ENCODE results near the gene SIN3B. TPM values are rescaled to one million over a fixed set of nuclear protein-coding genes. Genes with fewer than 3 reads are reported as not detected.

SIN3B gene
- polyA plus RNA-seq, 1 donor from 2014 or later = 31.2 TPM

DNA sequence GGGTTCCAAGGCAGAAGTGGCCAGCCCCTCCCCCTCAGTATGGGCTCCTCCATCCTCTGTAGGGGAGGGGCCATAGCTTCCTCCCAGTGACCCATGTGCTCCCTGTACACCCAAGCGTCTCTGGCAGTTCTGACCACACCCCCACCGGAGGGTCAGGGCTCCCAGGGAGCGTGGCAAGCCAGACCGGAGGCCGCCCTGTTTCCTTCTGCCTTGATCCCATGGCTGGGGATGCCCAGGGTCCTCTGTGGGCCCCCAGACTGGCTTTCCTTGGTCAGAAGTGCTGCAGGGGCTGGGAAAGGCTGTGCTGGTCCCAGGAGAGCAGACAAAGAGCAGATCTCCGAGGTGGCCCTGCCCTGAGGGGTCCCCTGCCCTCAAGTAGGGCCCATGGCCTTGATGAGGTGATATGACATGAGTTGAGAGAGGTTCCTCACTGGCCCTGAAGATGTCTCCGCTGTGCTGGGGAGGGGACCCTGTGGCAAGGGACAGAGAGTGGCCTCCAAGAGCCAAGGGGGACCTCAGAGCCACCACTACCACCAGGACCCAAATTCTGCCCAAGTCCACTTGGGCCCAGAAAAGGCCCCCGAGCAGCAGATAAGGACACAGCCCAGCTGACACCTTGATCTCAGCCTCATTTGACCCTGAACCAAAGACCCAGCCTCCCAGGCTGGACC lies 51.8 kb downstream of the SIN3B start:
- H3K9me2 ChIP-seq (ENCODE audit: insufficient read depth, low read length) = no peaks in the 10 kb centered on the region
- H2AFZ ChIP-seq (ENCODE audit: low read depth, low read length) = no peak overlapping the region
- no peaks in the 10 kb centered on the region for H3F3A ChIP-seq (ENCODE audit: insufficient read depth, low read length, poor library complexity, severe bottlenecking)
- H3K4me2 ChIP-seq (ENCODE audit: low read length) = no peak overlapping the region
- no peak overlapping the region for H3K9ac ChIP-seq (ENCODE audit: low read length)
- H4K20me1 ChIP-seq (ENCODE audit: insufficient read depth) = no peaks in the 10 kb centered on the region
- peaks cover 5% of the 10 kb centered on the region for H3K9me3 ChIP-seq (ENCODE audit: low read length)
- H3K36me3 ChIP-seq (ENCODE audit: insufficient read depth, low read length) = no peaks in the 10 kb centered on the region
- no peak overlapping the region for H3K27ac ChIP-seq (ENCODE audit: low read length)
- no peaks in the 10 kb centered on the region for H3K79me2 ChIP-seq (replicated peaks; ENCODE audit: insufficient read depth, low read length)
- no peak for TF ChIP-seq TAF1 (IDR thresholded peaks at IDR 0.05; ENCODE audit: low read depth)
- no peak for TF ChIP-seq RAD21 (conservative IDR thresholded peaks at IDR 0.05)
- TF ChIP-seq EP300 (conservative IDR thresholded peaks at IDR 0.05; ENCODE audit: poor library complexity, severe bottlenecking) = no peak
- no peak for TF ChIP-seq MXI1 (conservative IDR thresholded peaks at IDR 0.05; ENCODE audit: poor library complexity, severe bottlenecking)
- TF ChIP-seq EZH2 (IDR thresholded peaks at IDR 0.05; ENCODE audit: borderline replicate concordance, insufficient read depth, low read length, poor library complexity, severe bottlenecking) = no peak
- no peak for TF ChIP-seq SMC3 (conservative IDR thresholded peaks at IDR 0.05; ENCODE audit: poor library complexity)
- TF ChIP-seq POLR2AphosphoS5 (IDR thresholded peaks at IDR 0.05) = no peak
- TF ChIP-seq, protein P1, sequence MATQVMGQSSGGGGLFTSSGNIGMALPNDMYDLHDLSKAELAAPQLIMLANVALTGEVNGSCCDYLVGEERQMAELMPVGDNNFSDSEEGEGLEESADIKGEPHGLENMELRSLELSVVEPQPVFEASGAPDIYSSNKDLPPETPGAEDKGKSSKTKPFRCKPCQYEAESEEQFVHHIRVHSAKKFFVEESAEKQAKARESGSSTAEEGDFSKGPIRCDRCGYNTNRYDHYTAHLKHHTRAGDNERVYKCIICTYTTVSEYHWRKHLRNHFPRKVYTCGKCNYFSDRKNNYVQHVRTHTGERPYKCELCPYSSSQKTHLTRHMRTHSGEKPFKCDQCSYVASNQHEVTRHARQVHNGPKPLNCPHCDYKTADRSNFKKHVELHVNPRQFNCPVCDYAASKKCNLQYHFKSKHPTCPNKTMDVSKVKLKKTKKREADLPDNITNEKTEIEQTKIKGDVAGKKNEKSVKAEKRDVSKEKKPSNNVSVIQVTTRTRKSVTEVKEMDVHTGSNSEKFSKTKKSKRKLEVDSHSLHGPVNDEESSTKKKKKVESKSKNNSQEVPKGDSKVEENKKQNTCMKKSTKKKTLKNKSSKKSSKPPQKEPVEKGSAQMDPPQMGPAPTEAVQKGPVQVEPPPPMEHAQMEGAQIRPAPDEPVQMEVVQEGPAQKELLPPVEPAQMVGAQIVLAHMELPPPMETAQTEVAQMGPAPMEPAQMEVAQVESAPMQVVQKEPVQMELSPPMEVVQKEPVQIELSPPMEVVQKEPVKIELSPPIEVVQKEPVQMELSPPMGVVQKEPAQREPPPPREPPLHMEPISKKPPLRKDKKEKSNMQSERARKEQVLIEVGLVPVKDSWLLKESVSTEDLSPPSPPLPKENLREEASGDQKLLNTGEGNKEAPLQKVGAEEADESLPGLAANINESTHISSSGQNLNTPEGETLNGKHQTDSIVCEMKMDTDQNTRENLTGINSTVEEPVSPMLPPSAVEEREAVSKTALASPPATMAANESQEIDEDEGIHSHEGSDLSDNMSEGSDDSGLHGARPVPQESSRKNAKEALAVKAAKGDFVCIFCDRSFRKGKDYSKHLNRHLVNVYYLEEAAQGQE (IDR thresholded peaks at IDR 0.05; ENCODE audit: borderline replicate concordance) = no peak
- TF ChIP-seq, protein P2, sequence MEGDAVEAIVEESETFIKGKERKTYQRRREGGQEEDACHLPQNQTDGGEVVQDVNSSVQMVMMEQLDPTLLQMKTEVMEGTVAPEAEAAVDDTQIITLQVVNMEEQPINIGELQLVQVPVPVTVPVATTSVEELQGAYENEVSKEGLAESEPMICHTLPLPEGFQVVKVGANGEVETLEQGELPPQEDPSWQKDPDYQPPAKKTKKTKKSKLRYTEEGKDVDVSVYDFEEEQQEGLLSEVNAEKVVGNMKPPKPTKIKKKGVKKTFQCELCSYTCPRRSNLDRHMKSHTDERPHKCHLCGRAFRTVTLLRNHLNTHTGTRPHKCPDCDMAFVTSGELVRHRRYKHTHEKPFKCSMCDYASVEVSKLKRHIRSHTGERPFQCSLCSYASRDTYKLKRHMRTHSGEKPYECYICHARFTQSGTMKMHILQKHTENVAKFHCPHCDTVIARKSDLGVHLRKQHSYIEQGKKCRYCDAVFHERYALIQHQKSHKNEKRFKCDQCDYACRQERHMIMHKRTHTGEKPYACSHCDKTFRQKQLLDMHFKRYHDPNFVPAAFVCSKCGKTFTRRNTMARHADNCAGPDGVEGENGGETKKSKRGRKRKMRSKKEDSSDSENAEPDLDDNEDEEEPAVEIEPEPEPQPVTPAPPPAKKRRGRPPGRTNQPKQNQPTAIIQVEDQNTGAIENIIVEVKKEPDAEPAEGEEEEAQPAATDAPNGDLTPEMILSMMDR (IDR thresholded peaks at IDR 0.05; ENCODE audit: poor library complexity, severe bottlenecking) = no peak
- H3K27me3 ChIP-seq (ENCODE audit: insufficient read depth, low read depth, low read length) = no peaks in the 10 kb centered on the region
- no peak overlapping the region for H3K4me3 ChIP-seq (ENCODE audit: low read length)

GRCh38 chr19:16882146-16882545 lies 52.9 kb downstream of the SIN3B start:
- H3K9me3 ChIP-seq (ENCODE audit: low read length) = peaks cover 5% of the 10 kb centered on the region
- TF ChIP-seq EZH2 (IDR thresholded peaks at IDR 0.05; ENCODE audit: borderline replicate concordance, insufficient read depth, low read length, poor library complexity, severe bottlenecking) (no peak), TAF1 (IDR thresholded peaks at IDR 0.05; ENCODE audit: low read depth) (no peak), MXI1 (conservative IDR thresholded peaks at IDR 0.05; ENCODE audit: poor library complexity, severe bottlenecking) (no peak), RAD21 (conservative IDR thresholded peaks at IDR 0.05) (no peak), SMC3 (conservative IDR thresholded peaks at IDR 0.05; ENCODE audit: poor library complexity) (no peak)
- TF ChIP-seq, protein P1 (IDR thresholded peaks at IDR 0.05; ENCODE audit: borderline replicate concordance) = no peak
- TF ChIP-seq, protein P2 (IDR thresholded peaks at IDR 0.05; ENCODE audit: poor library complexity, severe bottlenecking) = no peak
- no peaks in the 10 kb centered on the region for H3K79me2 ChIP-seq (replicated peaks; ENCODE audit: insufficient read depth, low read length)
- no peak overlapping the region for H3K4me2 ChIP-seq (ENCODE audit: low read length)
- H3K27me3 ChIP-seq (ENCODE audit: insufficient read depth, low read depth, low read length) = no peaks in the 10 kb centered on the region
- no peaks in the 10 kb centered on the region for H3F3A ChIP-seq (ENCODE audit: insufficient read depth, low read length, poor library complexity, severe bottlenecking)
- H3K4me3 ChIP-seq (ENCODE audit: low read length) = no peak overlapping the region
- H3K9me2 ChIP-seq (ENCODE audit: insufficient read depth, low read length) = no peaks in the 10 kb centered on the region
- no peak overlapping the region for H3K9ac ChIP-seq (ENCODE audit: low read length)
- no peak overlapping the region for H3K27ac ChIP-seq (ENCODE audit: low read length)
- no peaks in the 10 kb centered on the region for H3K36me3 ChIP-seq (ENCODE audit: insufficient read depth, low read length)
- no peaks in the 10 kb centered on the region for H4K20me1 ChIP-seq (ENCODE audit: insufficient read depth)
- H2AFZ ChIP-seq (ENCODE audit: low read depth, low read length) = no peak overlapping the region
